Posterior cingulate gyrus (tissue), 11 donors: ENCODE measurements around the gene OR10G3.
A peak's percentile ranks its signal among the peaks of the same experiment; 100 is the strongest.
"Not testable (repeated sequence)": the region's sequence is repeated elsewhere in the genome, so short reads cannot be mapped to it uniquely, and the experiment has no call there.

Experiments used
- DNase-seq, 10 donors: peaks; one replicate each; pipeline versions ENCODE4 v3.0.0 to v3.0.0-alpha.2; 2020 to 2021; ENCODE audit warnings: mixed read lengths in 3 of 10
- intact Hi-C: fragments of 100-400 bp; cut with DNase I; formaldehyde crosslinking; loops from one replicate; pipeline ENCODE4 v1.15.1; 2023

The OR10G3 gene

GRCh38 chr14:21579976-21580375 lies at the start of gene OR10G3:
Gene OR10G3, minus strand, starts transcription at chr14:21580076. Its CDS starts 9,332 bp downstream, at chr14:21570744.
- intact Hi-C loops: no loop called here
- DNase-seq: no peak

- intact Hi-C loops: no loop called here
- no peak for DNase-seq
These were observed 46.8 kb upstream of the OR10G3 start for GRCh38 chr14:21626491-21627230.

GRCh38 chr14:21617614-21618013 lies 37.7 kb upstream of the OR10G3 start:
- DNase-seq: no peak
- intact Hi-C loops: no loop called here

GRCh38 chr14:21614240-21614639 lies 34.4 kb upstream of the OR10G3 start:
- no peak for DNase-seq
- intact Hi-C loops: no loop called here

GRCh38 chr14:21612324-21612723 lies 32.4 kb upstream of the OR10G3 start:
- no peak for DNase-seq
- intact Hi-C loops: no loop called here

- intact Hi-C loops, DNase-seq: not testable (repeated sequence)
These were observed 22.3 kb upstream of the OR10G3 start for GRCh38 chr14:21602181-21602580.

GRCh38 chr14:21589317-21589716 lies 9.4 kb upstream of the OR10G3 start:
- intact Hi-C loops: no loop called here
- DNase-seq: no peak

GRCh38 chr14:21575661-21576060 lies 4.2 kb downstream of the OR10G3 start:
- no peak for DNase-seq
- intact Hi-C loops: no loop called here

GRCh38 chr14:21572604-21573003 lies 7.3 kb downstream of the OR10G3 start:
- no peak for DNase-seq
- intact Hi-C loops: no loop called here

- no peak for DNase-seq
- intact Hi-C loops: loop anchor here (5.0 kb wide), 1 partner anchor 121 kb away; no protein-coding TSS in a partner anchor
These were observed 21.1 kb downstream of the OR10G3 start for GRCh38 chr14:21558703-21559170.

- peak; percentile 22 to 89 (median 61) for DNase-seq
- intact Hi-C loops: loop anchor here (1.0 to 5.0 kb wide), 4 partner anchors 18 to 120 kb away; partner anchors contain the start of gene SALL2
These were observed 22.6 kb downstream of the OR10G3 start for GRCh38 chr14:21557084-21557901.

GRCh38 chr14:21556378-21557083 lies 23.3 kb downstream of the OR10G3 start:
- DNase-seq: no peak
- intact Hi-C loops: loop anchor here (1.0 to 5.0 kb wide), 4 partner anchors 17 to 119 kb away; partner anchors contain the start of gene SALL2

- intact Hi-C loops: no loop called here
- DNase-seq: no peak
These were observed 26.6 kb downstream of the OR10G3 start for GRCh38 chr14:21553266-21553665.

GRCh38 chr14:21544588-21544987 lies 35.3 kb downstream of the OR10G3 start:
- DNase-seq, intact Hi-C loops: not testable (repeated sequence)

GRCh38 chr14:21543963-21544362 lies 35.9 kb downstream of the OR10G3 start:
- no peak for DNase-seq
- intact Hi-C loops: no loop called here

GRCh38 chr14:21543521-21543960 lies 36.3 kb downstream of the OR10G3 start:
- intact Hi-C loops: no loop called here

GRCh38 chr14:21541413-21542074 lies 38.3 kb downstream of the OR10G3 start:
- intact Hi-C loops: no loop called here
- no peak for DNase-seq

More at GRCh38 chr14:21543521-21543960, 36.3 kb downstream of the OR10G3 start:
- DNase-seq: no peak

- DNase-seq: no peak
- intact Hi-C loops: loop anchor here (1.0 kb wide), 1 partner anchor 18 kb away; no protein-coding TSS in a partner anchor
These were observed 40.5 kb downstream of the OR10G3 start for GRCh38 chr14:21539189-21539940.

- no peak for DNase-seq
- intact Hi-C loops: no loop called here
These were observed 42.8 kb downstream of the OR10G3 start for GRCh38 chr14:21537090-21537424.
